NCI-H82 treated with DMSO at 0.1 percent for 48 hours (cell line): ENCODE measurements around the gene RABEP2.
A peak's percentile ranks its signal among the peaks of the same experiment; 100 is the strongest.
"Not testable (repeated sequence)": the region's sequence is repeated elsewhere in the genome, so short reads cannot be mapped to it uniquely, and the experiment has no call there.

Source experiments
- DNase-seq: peaks from one replicate; lab custom pipeline; 2025; ENCODE audit not compliant: unreplicated experiment; lab: John Stamatoyannopoulos, UW

RABEP2 gene

DNA sequence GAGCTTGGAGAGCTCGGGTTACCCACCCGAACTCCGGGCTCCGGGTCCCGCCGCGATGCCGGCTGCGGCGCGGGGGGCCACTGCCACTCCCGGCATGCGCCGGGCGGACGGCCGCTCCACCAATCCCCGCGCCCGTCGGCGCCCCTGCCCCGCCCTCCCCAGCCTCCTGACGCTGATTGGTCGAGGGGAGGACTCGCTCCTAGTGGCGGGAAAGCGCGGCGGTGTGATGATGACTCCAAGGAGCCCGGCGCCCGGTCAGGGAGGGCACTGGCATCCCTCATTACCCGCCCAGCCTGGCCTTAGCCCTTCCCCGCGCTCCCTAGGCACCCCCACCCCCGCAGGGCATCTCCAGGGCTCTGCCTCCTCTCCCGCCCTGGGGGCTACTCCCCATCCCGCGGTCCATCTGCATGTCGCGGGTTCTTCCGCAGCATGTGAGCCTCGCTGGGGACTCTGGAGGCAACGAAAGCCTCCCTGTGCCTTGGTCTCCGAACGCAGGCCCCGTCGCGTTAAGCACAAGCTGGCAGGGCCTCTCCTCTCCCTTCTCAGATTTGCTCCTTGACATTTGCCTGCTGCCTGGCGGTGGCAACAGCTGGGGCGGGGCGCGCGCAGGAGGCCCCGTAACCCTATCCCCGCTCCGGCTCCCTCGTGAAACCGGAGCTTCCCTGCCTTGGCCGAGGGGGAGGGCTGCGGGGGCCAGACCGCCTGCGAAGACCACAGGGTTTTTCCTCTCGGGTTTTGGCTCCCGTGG, 45.0 kb downstream of the RABEP2 start:
- DNase-seq, result peak; percentile 66

DNA sequence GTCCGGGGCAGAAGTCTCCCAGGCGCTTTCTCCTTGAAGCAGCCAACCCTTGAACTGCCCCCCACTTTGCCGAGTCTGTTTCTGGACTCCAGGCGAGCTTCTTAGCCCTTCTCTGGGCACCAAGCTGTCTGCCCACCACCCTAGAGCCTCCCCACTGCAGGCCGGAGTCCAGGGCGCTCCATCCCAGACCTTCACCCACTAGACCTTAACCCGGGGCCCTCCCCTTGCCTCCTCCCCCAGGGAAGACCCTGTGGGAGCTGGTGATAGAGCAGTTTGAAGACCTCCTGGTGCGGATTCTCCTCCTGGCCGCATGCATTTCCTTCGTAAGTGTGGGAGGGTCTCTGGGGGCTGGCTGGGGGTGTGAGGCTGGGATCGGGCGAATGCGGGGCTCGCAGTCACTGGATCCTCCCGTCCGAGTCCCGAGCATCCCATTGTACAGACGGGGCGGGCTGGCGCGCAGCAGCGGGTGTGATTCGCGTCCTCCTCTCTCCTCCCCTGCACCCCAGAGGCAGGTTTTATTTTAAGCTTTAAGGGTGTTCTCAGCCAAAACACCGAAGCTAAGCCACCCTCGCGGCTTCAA, 45.7 kb downstream of the RABEP2 start:
- no peak for DNase-seq

DNA sequence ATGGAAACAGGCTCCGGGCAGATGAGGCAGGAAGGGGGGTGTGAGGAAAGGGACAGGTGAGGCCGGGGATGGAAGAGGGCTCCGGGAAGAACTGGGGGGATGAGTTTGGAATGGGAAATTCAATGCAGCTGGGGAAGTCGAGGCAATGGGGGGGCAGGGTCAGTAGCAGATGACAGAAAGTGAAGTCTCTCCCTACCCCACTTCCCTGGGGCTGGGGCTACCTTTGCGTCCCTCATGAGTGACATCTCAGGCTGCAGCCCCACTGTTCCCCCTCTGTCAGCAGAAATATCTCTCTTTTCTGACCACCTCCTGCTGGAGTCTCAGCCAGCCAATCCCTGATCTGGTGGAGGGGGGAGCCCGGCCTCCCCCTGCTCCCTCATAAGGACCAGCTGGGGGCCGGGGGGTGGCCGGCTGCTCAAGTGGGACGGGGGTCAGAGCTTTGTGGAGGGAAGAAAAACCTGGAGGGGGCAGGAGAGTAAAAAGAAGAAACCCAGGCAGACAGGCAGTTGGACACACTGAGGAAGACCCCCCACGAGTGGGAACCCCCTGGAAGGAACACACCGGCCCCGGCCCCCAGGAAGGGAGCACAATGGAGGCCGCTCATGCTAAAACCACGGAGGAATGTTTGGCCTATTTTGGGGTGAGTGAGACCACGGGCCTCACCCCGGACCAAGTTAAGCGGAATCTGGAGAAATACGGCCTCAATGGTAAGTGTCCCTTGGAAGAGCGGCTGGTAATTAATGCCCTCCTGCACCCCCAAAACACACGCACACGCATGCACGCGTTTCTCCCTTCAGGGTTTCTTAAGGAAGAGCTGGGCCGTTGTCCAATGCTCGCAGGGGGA, 46.7 kb downstream of the RABEP2 start, which contains the start of gene ATP2A1:
Gene ATP2A1 (plus strand): TSS at position 406 of the 844 bp plus-strand sequence. CDS start 184 bp downstream, at position 590.
- no peak for DNase-seq

DNA sequence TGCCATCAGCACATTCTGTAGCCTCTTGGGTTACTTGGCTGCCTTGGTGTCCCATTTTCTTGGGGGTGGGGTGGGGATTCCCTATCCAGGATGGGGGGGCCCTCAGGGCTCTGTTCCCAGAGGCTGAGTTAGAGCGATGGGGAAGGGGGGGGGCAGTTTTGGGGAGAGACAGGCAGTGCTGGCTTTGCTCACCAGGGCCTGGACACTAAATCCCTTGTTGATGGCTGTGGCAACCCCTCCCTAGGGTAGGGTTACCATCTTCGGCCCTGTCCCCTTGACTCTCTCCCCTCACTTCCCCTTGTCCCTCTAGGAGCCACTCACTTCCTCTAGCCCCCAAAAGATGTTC, 47.4 kb downstream of the RABEP2 start:
- DNase-seq, result no peak

DNA sequence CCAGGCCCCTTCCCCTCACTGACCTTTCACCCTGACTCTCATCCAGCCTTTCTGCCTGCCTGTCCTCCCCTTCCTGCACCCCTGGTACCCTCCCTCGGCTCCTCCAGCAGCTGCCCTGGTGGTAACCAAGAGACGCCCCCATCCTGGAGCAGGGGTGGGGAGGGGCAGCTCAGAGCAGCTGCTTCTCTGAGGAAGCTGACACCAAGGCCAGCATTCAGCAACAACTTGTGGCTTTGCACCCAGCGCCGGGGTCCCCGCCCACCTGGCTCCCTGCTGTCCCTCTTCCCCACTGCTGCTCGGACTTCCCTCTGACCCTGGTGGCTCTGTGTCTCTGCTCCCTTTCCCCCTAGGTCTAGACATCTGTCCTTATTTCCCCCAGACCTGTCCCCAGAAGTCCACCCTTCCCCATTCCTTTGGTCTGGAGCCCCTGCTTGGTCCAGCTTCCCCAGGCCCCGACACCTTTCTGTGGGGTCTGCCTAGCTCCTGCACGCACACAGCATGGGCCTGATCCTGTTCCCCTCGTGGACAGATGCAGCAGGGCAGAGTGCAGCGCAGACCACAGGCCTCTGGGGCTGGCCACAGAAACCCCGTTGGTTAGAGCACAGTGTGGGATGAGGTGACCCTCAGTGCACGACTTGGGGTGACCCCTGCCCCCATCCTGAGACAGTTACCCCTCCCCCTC, 47.9 kb downstream of the RABEP2 start:
- DNase-seq, result no peak

DNA sequence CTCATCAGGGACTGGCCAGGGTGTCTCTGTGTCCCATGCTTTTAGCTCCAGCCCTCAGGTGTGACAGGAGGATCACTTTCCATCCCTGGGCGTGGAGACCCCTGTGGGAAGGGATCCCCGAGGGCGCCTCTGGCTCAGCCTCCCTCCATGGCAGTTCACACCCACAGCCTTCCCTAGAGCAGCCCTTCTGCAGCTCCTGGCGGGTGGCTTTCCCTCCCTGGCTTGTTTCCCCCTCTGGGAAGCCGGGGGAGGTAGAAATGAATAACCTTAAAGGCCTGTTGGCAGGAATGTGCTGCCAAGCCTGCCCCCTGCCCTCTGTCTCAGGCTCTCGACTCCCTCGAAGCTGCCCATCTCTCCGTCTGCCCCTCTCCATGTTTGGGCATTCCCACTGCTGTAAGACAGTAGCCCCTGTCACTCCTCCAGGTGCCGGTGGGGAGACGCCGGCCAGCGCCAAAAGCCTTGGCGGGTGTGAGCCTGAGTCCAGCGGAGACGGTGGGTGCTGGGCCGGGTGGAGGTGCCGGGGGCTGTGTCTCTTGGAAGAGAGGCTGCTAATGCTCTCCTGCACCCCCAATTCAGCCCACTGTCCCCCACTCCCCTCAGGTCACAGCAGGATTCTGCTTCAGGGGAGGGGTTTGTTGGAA, 48.9 kb downstream of the RABEP2 start:
- no peak for DNase-seq

DNA sequence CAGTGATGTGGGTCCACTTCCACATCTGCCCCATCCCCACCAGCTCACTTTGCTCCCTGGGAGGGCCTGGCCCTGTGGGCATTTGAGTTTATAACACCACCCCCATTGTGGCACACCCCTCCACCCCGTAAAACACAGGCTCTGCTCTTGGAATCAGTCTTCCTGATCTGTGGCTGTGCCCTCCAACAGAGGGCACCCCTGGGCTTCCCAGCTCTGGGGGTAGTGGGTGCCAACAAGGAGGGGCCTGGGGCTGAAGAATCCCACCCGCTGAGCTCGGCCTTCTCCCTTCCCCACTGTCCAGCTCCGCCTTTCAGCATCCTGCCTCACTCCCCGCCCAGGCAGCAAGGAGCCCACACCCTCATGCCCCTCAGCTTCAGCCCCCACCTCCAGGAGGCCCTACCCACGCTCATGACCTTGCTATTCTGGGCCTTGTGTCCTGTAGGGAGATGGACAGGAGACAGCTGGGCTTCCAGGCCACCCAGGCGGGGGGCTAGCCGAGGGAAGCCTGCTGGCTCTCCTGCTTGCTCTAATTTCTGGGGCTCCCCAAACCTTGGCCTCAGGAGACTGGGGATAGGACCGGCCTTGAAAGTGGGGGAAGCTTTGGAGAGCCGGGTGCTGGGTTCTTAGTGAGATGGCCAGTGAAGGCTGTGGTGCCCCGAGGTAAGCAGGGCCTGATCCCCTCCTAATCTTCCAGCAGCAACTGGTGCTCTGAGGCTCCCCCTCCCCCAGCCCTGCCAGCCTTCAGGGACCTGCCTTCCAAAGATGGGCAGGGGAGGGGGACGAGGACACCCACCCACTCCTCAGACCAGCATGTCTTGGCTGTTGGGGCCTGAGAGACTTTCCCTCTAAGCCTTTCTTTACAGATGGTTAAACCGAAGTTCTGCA, 49.7 kb downstream of the RABEP2 start:
- peak; percentile 53 for DNase-seq

DNA sequence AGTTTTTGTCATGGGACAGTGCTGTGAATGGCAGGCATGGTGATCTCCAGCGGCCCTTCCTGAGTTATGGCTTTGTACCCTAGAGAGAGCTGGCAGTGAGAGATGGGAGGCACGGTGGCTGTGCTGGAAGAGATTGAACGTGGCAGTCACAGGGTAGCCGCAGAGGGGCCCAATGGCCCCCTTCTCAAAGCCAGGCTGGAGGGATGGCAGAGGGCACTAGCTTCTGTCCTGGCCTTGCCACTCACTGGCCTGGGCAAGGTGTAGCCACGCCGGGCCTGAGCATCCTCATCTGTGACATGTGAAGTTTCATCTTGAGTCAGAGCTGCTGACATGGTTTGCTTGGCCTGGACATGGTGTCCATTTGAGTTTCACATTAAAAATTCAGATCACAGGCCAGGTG, 50.6 kb downstream of the RABEP2 start:
- DNase-seq, result no peak

DNA sequence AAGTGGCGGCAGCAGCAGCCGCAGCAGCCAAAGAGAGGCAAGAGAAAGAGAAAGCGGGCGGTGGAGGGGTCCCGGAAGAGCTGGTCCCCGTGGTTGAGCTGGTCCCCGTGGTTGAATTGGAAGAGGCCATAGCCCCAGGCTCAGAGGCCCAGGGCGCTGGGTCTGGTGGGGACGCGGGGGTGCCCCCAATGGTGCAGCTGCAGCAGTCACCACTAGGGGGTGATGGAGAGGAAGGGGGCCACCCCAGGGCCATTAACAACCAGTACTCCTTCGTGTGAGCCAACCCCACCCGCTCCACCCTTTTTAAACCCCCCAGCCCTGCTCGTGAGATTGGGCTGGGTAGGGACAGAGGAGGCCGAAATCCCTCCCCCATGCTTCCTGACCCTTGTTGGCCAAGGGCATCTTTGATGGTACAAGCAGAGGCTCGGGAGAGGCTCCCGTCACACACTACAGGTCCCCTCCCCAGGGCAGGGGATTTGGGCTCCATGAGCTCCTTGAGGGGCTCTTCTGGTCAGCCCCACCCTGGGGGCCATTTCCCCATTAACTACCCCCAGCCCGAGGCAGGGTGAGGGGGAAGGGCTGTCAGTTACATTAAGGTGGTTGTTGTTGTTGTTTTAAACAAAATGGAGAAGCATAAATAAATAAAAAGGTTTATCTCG, 51.4 kb downstream of the RABEP2 start:
- no peak for DNase-seq

DNA sequence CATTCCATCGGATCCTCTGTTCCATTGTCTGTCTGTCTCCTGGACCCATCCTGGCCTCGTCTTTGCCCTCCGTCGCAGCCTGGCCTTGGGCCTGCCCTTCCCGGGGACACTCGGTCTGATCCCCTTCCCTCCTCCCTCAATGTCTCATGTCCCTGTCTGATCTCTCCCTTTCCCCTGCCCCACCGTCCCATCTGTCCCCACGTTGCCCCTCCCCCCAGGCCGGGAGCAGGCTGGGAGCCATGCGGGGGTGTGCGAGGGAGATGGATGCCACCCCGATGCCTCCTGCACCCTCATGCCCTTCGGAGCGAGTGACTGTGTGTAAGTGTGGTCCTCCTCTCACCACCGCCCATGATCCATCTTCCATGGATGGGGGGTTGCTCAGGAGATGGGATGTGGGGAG, 52.1 kb downstream of the RABEP2 start:
- DNase-seq, result peak; percentile 19

DNA sequence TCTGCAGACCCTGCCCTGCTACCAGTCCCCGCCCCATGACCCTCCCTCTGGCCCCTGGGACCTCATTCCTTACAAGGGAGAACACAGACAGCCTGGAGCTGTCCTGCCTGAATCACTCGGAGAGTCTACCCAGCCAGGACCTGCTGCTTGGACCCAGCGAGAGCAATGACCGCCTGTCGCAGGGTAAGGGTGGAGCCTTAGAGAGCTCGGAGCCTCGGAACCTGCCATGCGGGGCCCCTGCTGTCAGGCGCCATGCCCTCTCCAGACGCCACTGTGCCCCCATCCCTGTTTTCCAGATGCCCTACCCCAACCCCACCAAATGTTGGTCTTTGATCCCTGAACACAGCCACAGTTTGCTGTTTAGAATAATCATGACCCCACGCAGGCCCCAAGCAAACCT, 55.8 kb downstream of the RABEP2 start:
- DNase-seq, result no peak

DNA sequence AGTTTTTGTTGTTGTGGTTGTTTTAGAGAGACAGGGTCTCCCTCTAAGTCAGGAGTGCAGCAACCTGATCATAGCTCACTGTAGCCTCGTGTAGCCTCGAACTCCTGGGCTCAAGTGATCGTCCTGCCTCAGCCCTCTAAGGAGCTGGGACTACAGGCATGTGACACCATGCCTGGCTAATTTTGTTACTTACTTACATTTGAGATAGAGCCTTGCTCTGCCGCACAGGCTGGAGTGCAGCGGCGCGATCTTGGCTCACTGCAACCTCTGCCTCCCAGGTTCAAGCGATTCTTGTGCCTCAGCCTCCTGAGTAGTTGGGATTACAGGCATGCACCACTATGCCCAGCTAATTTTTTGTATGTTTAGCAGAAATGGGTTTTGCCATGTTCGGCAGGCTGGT, 57.4 kb downstream of the RABEP2 start:
- DNase-seq, result not testable (repeated sequence)

DNA sequence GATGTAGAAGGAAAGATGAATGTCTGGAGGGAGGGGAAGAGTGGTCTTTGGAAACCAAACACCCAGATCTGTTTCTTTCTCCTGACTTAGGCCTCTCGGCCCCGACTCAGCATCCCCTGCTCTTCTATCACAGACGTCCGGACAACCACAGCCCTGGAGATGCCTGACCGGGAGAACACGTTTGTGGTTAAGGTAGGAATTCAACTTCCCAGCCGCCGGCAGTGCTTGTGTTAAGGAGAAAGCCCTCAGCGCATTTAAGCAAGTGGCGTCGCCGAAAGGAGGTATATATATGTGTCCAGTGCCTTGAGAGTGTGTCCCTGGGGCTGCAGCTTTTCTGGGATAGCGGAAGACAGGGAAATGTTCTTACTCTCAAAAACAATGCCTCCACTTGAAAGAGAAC, 57.8 kb downstream of the RABEP2 start:
- DNase-seq, result no peak

DNA sequence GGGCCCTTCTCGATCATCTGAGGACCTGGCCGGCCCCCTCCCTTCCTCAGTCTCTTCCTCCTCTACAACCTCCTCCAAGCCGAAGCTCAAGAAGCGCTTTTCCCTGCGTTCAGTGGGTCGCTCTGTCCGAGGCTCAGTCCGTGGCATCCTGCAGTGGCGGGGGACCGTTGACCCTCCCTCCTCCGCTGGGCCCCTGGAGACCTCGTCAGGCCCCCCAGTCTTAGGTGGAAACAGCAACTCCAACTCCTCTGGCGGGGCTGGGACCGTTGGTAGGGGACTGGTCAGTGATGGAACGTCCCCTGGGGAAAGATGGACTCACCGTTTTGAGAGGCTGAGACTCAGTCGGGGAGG, 58.6 kb downstream of the RABEP2 start:
- DNase-seq, result no peak

DNA sequence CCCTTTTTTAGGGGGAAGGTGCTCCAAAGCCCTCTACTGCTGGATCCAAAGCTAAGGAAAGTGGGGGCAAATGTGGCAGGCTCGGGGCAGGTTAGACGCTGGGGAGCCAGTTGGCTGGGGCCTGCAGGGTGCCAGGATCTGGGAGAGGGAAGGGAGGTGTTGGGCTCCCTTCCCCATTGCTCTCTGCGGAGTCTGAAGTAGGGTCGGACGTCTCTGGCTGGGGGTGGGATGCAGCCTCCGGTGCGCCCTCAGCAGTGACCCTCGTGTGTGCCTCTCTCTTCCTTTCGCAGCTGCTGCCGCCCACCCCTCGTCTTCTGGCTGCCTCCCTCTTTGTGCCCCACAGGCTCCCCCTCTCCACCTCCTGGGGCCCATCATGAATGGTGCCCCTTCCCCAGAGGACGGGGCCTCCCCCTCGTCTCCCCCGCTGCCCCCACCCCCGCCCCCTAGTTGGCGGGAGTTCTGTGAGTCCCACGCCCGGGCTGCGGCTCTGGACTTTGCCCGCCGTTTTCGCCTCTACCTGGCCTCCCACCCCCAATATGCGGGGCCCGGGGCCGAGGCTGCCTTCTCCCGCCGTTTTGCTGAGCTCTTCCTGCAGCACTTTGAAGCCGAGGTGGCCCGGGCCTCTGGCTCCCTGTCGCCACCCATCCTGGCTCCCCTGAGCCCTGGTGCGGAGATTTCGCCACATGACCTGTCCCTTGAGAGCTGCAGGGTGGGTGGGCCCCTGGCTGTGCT, 59.1 kb downstream of the RABEP2 start:
- no peak for DNase-seq

DNA sequence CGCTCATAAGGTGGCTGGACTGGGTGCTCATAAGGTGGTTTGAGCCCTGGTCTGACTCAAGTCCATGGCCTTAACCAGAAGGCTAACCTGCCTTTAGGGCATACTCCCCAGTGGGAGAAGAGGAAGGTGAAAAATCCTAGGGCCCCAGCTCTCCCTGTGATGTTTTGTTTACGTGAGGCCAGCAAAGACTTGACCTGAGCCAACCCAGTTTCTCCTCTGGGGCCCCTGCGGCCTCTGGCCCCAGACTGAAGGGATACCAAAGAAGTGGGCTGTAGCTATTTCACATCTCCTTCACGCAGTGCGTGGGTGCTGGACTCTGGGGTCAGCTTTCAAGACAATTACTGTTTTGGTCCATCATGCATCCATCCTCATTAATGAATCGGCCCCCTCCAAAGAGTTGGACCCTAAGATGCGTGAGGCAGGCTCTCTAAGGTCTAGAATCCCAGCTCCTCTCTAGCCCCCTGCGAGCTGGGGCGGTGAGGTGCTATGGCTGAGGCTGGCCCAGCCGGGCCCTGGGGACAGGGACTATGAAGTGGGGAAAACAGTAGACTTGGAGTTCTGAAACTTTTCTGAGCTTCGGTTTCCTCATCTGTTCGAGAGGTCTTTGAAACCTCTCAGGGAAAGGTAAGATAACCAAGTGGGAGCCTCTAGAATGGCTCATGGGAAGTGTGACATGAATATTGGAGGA, 59.9 kb downstream of the RABEP2 start:
- no peak for DNase-seq

DNA sequence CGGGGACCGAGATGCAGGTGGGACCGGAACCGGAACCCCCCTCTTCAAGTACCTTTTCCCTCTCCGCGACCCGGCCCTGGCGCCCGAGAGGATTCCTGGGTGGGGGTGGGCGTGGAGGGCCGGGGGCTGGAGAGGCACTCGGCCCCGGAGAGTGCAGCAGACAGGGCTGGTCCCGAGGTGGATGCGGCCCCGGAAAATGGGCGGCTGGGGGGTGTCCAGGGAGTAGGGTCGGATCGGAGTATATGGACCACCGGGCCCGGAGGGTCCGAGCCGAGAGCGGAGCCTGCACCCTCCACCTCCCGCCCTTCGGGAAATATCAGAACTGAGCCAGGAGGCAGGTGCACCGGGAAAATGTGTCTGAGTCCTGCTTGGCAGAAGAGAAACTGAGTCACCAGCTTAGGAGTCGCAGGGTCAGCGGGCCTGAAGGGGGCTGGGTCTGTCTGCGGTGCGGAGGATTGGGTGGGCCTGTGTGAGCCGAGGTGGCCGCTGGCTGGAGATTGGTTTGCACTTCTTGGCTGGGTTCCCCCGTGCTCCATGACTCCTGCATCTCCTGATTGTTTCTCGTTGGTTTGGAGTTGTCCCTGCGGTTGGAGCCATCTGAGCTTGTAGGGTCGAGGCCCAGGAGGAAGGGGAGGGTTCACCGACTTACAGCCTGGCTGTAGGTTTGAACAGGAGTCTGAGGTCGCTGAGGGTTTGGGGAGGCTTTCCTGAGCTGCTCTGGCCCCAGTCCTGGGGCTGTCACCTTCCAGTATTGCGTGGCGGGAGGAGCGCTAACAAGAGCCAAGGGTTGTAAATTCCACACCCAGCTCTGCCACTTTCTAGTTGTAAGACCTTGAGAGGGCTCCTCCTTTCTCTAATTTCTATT, 60.9 kb downstream of the RABEP2 start:
- DNase-seq, result no peak
